Psoas muscle (tissue), 8 donors: Measurements from ENCODE around the gene RASGRP3. TPM values are rescaled to one million over a fixed set of nuclear protein-coding genes. Genes with fewer than 3 reads are reported as not detected.

Experiments used
- ATAC-seq, 4 donors: fragments of 200-7000 bp; cut with Tn5 transposase; one replicate each; pipeline ENCODE4 v1.9.1; 2020; ENCODE audit warnings: moderate library complexity in 3 of 4, mild to moderate bottlenecking in 2 of 4
- DNase-seq, 2 donors: peaks; one replicate each; pipeline ENCODE4 v3.0.0-alpha.2; 2020
- H3K27ac ChIP-seq: fragments of 200-600 bp; one replicate; pipeline ENCODE4 v1.8.0; 2022
- H3K27me3 ChIP-seq, 3 donors: fragments of 200-600 bp in 1 of 3; one replicate each; pipeline versions ENCODE4 v1.6.1 to v1.8.0; 2013 to 2022; ENCODE audit warnings: low read length in 2 of 3, mild to moderate bottlenecking in 2 of 3, moderate library complexity in 1 of 3; ENCODE audit not compliant: insufficient read depth in 3 of 3
- H3K36me3 ChIP-seq, 2 donors: fragments of 200-600 bp in 1 of 2; one replicate each; pipeline versions ENCODE4 v1.6.1 to v1.8.0; 2013 to 2022; ENCODE audit warnings: low read depth in 1 of 2, mild to moderate bottlenecking in 1 of 2, moderate library complexity in 1 of 2; ENCODE audit not compliant: insufficient read depth in 1 of 2
- H3K4me1 ChIP-seq: fragments of 200-600 bp; one replicate; pipeline ENCODE4 v1.8.0; 2022
- H3K4me3 ChIP-seq: fragments of 200-600 bp; one replicate; pipeline ENCODE4 v1.8.0; 2022; ENCODE audit warnings: mild to moderate bottlenecking
- H3K9me3 ChIP-seq: fragments of 200-600 bp; one replicate; pipeline ENCODE4 v1.8.0; 2022
- CTCF ChIP-seq: fragments of 200-600 bp; IDR thresholded peaks from one replicate; pipeline ENCODE4 v1.8.0; 2022; ENCODE audit warnings: antibody characterized with exemption
- WGBS, 3 donors: extraction: QIAGEN DNeasy Blood & Tissue Kit; methylation state at CpG; one replicate each; pipeline versions ENCODE4 v1.1.6 to v1.1.7; 2013; 5-methylcytosine and 5-hydroxymethylcytosine counted together
- intact Hi-C, 2 donors: fragments of 100-400 bp; cut with DNase I; formaldehyde crosslinking; loops; one replicate each; pipeline versions ENCODE4 v1.11.0 to v1.14.2; 2022
- long read RNA-seq, 2 donors: library from polyadenylated mRNA; unstranded; transcript quantifications; one replicate each; pipeline ENCODE4 v2.0.0, GENCODE V29; 2021
- polyA plus RNA-seq, 3 donors: library from polyadenylated mRNA; stranded (reverse); fragments of 200-250 nt; gene quantifications; one replicate each; pipeline ENCODE4 v1.2.3, GENCODE V29; 2013
- total RNA-seq, 4 donors: library from RNA; stranded (reverse); fragmentation: NEBNext Ultra II Directional in 2 of 4; extraction: Animal tissue kit (Norgen Biotek cat#: 25700) in 2 of 4; gene quantifications; one replicate each; pipeline versions ENCODE4 v1.2.1 to v1.2.4, GENCODE V29; 2021 to 2023
- donor health status: healthy with polysubstance abuse.
- donor health status: DM: no; HTN: no; CAD: no; lungs with moderate emphysema.
- donor health status: Bipolar disorder and iron deficiency.
- donor health status: healthy.
- donor health status: DM: yes; HTN: yes; CAD: no.
- donor health status: DM: no; HTN: no; CAD: no.
- donor health status: DM: no; HTN: no; CAD: no.
- donor health status: DM: yes; HTN: yes; CAD: no.

Gene RASGRP3
- total RNA-seq (10 to 100 TPM; 13.0 to 24.9 (median 19.9) TPM), polyA plus RNA-seq (1 to 10 TPM; 3.4 to 9.3 (median 5.4) TPM)
- long read RNA-seq, donor 1, full-length matches to known transcripts, result 2 of 10 reads
- long read RNA-seq, donor 1, partial matches to known transcripts, result 1 of 10 reads
- long read RNA-seq, donor 1, other reads (novel, unspliced or antisense), result 7 of 10 reads
- long read RNA-seq, donor 2, partial matches to known transcripts, result 2 of 11 reads
- long read RNA-seq, donor 2, other reads (novel, unspliced or antisense), result 9 of 11 reads

GRCh38 chr2:33476131-33476792 lies at the start of gene RASGRP3:
RASGRP3 (plus strand) TSS chr2:33476649; CDS start chr2:33515137, 38,488 bp downstream.
- no peaks in the 10 kb centered on the region for H3K36me3 ChIP-seq
- no peak for TF ChIP-seq CTCF
- peak within 1 kb of the TSS; percentile 96 for H3K27ac ChIP-seq
- no peaks in the 10 kb centered on the region for H3K9me3 ChIP-seq
- ATAC-seq (peak; percentile 84 to 92 (median 90)), DNase-seq (peak; percentile 89 to 96)
- 0 to 1% (median 1%) methylated on average over 18 of the region's 18 CpGs for WGBS, 3 donors
- H3K4me3 ChIP-seq, result peak within 1 kb of the TSS; percentile 78
- intact Hi-C loops, result loop anchor here in 1 of 2 donors (5.0 kb wide), 1 partner anchor 106 kb away; no protein-coding TSS in a partner anchor
- H3K27me3 ChIP-seq, result no peaks in the 10 kb centered on the region
- H3K4me1 ChIP-seq, result peaks cover 50% of the 10 kb centered on the region

GRCh38 chr2:33426666-33427231 lies 49.7 kb upstream of the RASGRP3 start:
- Histone ChIP-seq H3K36me3 (no peaks in the 10 kb centered on the region), H3K27me3 (no peaks in the 10 kb centered on the region), H3K9me3 (no peaks in the 10 kb centered on the region), H3K27ac (no peak overlapping the region), H3K4me1 (no peaks in the 10 kb centered on the region), H3K4me3 (no peak overlapping the region)
- no peak for TF ChIP-seq CTCF
- WGBS, 3 donors, result 58 to 65% (median 62%) methylated on average over 3 of the region's 3 CpGs
- ATAC-seq, result no peak
- DNase-seq, result no peak
- intact Hi-C loops, result no loop called here

- Histone ChIP-seq H3K36me3 (no peaks in the 10 kb centered on the region), H3K9me3 (no peaks in the 10 kb centered on the region), H3K4me1 (no peaks in the 10 kb centered on the region), H3K4me3 (no peak overlapping the region), H3K27ac (no peak overlapping the region), H3K27me3 (no peaks in the 10 kb centered on the region)
- intact Hi-C loops, result loop anchor here in 1 of 2 donors (10.0 kb wide), 1 partner anchor 395 kb away; no protein-coding TSS in a partner anchor
- DNase-seq, result no peak
- ATAC-seq, result no peak
- WGBS, 3 donors, result 50 to 67% (median 61%) methylated on average over 3 of the region's 3 CpGs
- no peak for TF ChIP-seq CTCF
Observed at GRCh38 chr2:33430077-33430476, 46.4 kb upstream of the RASGRP3 start.

- Histone ChIP-seq H3K27me3 (no peaks in the 10 kb centered on the region), H3K36me3 (no peaks in the 10 kb centered on the region), H3K4me3 (no peak overlapping the region), H3K27ac (no peak overlapping the region), H3K4me1 (peaks cover 3% of the 10 kb centered on the region), H3K9me3 (no peaks in the 10 kb centered on the region)
- no peak for DNase-seq
- ATAC-seq, result no peak
- intact Hi-C loops, result loop anchor here in 1 of 2 donors (10.0 kb wide), 1 partner anchor 396 kb away; no protein-coding TSS in a partner anchor
- 71 to 93% (median 91%) methylated on average over 1 of the region's 1 CpG for WGBS, 3 donors
- TF ChIP-seq CTCF, result no peak
Observed at GRCh38 chr2:33430856-33431255, 45.6 kb upstream of the RASGRP3 start.
